NOMO-1 treated with dmso at 0.1 percent for 144 hours (cell line): Measurements from ENCODE around the gene CEP128.
"Not testable (repeated sequence)": the region's sequence is repeated elsewhere in the genome, so short reads cannot be mapped to it uniquely, and the experiment has no call there.

Source experiments
- DNase-seq: peaks from one replicate; lab custom pipeline; 2025; ENCODE audit not compliant: unreplicated experiment; lab: John Stamatoyannopoulos, UW

Gene CEP128

GRCh38 chr14:80954687-80955299, 13.3 kb upstream of the CEP128 start:
- no peak for DNase-seq

DNA sequence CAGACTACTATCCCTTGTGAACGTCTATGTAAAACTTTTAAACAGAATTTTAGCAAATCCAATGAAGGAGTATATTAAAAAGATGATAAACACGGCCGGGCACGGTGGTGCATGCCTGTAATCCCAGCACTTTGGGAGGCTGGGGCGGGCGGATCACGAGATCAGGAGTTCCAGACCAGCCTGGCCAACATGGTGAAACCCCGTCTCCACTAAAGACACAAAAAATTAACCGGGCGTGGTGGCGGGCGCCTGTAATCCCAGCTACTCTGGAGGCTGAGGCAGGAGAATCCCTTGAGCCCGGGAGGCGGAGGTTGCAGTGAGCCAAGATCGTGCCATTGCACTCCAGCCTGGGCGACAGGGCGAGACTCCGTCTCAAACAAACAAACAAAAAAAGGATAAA, 11.7 kb upstream of the CEP128 start:
- DNase-seq = not testable (repeated sequence)

DNA sequence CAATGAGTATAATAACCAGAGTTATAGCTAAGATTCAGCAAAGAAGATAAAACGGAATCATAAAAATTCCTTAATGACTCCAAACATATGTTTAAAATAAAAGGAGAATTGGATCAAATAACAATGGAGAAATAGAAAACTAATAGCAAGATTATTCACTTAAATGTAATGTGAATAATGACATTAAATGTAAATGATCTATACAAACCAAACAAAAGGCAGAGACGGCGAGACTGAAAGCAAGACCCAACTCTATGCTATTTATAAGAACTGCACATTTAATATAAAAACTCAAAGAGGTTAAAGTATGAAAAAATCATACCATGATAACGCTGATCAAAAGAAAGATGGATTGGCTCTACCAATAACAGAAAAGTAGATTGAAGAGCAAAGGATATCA, 10.0 kb upstream of the CEP128 start:
- no peak for DNase-seq

DNA sequence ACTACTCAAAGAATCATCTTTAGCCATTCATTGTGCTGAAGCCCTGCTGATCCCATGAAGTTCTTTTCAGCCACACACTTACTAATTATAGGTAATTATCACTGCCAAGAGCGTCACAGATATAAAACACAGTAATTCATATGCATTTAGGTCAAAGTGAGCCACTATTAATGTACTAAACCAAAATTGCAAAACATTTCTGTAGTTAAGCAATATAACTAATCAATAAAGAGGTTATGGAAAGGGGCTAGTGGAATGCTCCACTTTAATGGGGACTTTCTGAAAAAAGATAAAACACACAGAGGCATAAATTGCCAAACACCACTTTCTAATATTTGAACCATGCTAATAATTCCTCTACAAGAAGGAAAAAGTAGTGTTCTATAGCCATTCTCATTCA, 6.8 kb upstream of the CEP128 start:
- no peak for DNase-seq

DNA sequence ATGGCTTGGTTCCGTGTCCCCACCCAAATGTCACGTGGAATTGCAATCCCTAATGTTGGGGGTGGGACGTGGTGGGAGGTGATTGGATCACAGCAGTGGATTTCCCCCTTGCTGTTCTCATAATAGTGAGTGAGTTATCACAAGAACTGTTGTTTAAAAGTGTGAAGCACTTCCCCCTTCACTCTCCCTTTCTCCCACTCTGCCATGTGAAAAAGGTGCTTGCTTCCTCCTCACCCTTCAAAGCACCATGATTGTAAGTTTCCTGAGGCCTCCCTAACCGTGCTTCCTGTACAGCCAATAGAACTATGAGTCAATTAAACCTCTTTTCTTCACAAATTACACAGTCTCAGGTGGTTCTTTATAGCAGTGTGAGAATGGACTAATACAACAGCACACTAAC, 5.3 kb upstream of the CEP128 start:
- DNase-seq = no peak

- no peak for DNase-seq
Measured at GRCh38 chr14:80946187-80946586, 4.6 kb upstream of the CEP128 start.

- no peak for DNase-seq
Measured at GRCh38 chr14:80944861-80945617, 3.5 kb upstream of the CEP128 start.

DNA sequence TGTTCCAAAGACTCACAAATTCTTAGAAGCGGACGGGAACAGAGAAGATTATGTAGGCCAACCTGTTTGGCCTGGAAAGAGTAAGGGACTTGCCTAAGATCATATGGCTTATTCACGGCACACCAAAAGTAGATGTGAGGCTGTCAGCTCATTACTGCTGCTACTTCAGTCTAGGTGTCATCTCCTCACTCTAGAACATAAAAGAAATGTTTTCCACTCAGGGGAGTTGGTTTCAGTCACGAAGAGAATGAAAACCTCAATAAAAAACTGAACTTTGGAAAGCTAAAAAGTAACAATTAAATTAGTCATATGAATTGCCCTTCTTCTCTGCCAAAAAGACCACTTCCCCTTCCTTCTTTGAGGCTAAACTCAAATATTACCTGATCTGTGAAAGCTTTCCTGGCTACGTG, 658 bp upstream of the CEP128 start:
- DNase-seq = no peak

DNA sequence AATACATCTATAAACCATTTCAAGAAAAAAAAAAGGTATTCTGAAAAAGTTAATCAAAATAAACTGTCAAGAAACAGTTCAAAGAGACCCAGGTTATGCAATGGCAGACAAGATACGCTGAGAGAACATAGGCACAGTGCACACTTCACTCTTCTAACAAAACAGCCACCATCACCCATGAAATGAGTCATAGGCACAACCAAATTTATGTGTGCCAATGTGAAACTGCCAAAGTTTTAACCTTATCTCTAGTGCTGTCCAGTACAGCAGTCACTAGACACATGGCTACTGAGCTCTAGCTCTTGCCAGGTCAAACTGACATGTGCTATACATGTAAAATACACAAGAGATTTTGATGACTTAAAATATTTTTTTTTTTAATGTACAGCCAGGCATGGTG, 1.4 kb downstream of the CEP128 start:
- DNase-seq = peak; percentile 45

DNA sequence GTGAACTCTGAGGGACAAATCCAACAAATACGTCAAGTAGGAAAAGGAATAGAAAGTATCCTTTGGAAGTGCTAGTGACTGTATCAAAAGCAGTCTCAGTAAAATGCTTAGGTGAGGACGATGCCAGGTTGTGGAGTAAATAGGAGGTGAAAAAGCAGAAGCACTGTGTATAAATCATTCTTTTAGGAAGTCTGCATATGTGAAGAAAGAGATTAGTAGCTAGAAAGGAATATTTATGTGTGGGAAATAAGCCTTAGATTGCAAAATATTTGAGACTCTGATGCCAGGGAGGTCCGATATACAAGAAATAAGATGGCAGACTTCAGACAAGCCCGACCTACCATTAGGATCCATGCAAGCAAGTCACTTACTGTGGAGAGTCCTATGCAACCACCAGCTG, 7.9 kb downstream of the CEP128 start:
- DNase-seq = no peak

GRCh38 chr14:80933282-80933681, 8.3 kb downstream of the CEP128 start:
- DNase-seq = no peak

GRCh38 chr14:80930836-80931389, 10.6 kb downstream of the CEP128 start:
- DNase-seq = peak; percentile 85

- DNase-seq = no peak
Measured at GRCh38 chr14:80930095-80930494, 11.4 kb downstream of the CEP128 start.

- no peak for DNase-seq
Measured at GRCh38 chr14:80927083-80927989, 14.2 kb downstream of the CEP128 start.

DNA sequence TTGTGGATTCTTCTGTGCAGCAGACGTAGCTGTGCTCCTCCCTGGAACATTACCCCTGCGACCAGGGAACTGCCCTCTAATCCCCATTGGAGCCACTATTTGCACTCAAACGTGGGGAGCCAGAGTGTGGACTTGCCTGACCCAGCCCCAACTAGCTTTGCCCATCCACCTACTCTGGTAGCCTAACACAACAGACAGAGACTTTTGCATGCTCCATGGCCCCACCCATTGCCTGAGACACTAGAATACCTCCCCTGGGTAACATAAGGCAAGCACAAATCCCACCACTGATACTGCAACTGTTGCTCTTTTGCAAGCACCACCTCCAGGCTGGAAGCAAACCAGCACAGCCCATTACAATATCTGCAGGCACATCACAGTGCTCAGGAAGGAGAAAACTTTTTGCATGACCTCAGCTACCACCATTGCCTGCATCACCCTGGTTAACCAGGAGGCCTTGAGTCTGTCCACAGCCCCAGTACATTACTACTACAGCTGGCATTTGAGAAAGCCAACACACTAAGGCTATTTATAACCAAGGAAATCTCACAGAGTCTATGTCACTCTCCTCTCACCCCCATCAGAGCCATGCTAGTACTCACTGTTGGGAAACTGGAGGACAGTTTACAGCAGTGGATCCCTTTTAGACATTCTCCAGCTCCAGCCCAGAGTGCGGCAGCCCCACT, 15.0 kb downstream of the CEP128 start:
- no peak for DNase-seq

DNA sequence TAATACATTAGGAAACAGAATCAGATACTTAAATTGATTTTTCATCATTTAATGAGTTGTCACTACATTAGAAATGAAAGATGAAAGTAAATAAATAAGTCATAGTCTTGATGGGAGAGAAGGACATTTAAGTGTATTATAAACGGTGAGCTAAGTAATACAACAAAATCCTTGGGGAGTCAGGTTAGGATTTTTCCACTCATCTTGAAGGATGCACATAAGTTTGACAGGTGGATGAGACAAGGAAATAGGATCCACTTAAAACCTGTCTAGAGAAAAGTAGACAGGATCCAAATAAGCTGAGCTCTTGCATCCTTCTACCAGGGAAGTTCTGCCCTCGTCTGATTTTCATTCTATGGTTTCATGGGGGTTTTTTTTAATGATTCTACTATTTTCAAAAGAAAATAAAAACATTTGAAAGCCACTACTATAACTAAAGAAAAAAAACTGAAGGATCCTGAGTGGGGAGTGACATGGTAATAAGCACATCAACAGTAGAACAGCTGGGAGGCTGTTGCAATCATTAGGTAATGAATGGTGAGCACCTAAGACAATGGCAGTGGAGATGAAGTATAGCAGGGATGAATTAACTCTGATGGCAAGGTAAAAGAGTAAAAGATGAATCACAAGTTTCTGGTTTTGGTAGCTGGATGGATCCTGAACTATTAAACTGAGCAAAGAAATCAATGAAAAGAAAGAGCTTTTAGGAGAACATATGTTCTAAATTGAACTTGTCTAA, 17.0 kb downstream of the CEP128 start:
- no peak for DNase-seq

DNA sequence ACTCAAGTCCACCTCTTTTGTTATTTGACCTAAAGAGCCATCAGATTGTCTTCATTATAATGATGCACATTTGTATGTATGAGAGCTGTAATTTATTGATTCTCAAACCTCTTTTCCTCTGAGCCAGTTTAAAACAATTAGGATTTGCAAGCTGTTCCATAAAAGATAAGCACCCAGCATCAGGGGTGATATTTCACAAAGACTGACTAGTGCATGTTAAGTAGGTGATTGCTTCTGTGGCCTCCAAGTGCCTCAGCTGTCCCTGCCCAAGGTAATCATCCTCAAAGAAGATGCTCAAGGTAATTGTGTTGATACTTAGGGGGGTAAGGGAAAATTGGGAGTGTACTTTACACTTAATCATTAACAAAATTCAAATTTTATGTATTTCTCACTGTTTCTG, 18.2 kb downstream of the CEP128 start:
- DNase-seq = no peak

DNA sequence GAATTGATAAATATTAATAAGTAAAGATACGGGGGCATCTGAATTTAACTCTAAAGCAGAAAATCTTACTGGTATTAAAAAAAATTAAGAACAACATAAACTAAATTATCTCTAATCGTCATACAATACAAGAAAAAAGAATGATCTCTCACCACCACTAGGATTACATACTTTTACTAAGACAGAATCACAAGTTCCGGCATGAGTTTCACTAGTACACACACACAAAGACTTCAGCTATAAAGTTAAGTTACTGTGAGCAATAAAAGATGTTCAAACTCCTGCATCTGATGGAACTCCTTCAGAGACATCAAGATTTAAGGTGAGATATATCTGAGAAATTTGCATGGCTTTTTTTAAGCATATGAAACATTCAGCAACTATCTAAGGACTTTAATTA, 21.9 kb downstream of the CEP128 start:
- no peak for DNase-seq

- DNase-seq = not testable (repeated sequence)
Measured at GRCh38 chr14:80912013-80912412, 29.5 kb downstream of the CEP128 start.

GRCh38 chr14:80906946-80907345, 34.6 kb downstream of the CEP128 start:
- no peak for DNase-seq
